NCI-H146 treated with DMSO at 0.1 percent for 48 hours (cell line): Measurements from ENCODE around the gene FXR2.
"Not testable (repeated sequence)": the region's sequence is repeated elsewhere in the genome, so short reads cannot be mapped to it uniquely, and the experiment has no call there.

Source experiments
- DNase-seq: peaks from one replicate; lab custom pipeline; 2025; ENCODE audit not compliant: unreplicated experiment; lab: John Stamatoyannopoulos, UW

Gene FXR2

GRCh38 chr17:7614425-7615264 is at the start of gene FXR2:
Gene FXR2 (minus strand): TSS chr17:7614897. CDS start chr17:7614532, 365 bp downstream.
- peak; percentile 100 for DNase-seq

GRCh38 chr17:7656958-7657609 is 42.4 kb upstream of the FXR2 start:
- DNase-seq = no peak

GRCh38 chr17:7655541-7655840 is 40.8 kb upstream of the FXR2 start:
- no peak for DNase-seq

- DNase-seq = no peak
These were observed 40.3 kb upstream of the FXR2 start for GRCh38 chr17:7654832-7655540.

GRCh38 chr17:7652388-7653356 is 38.0 kb upstream of the FXR2 start:
- DNase-seq = no peak

- DNase-seq = no peak
These were observed 37.1 kb upstream of the FXR2 start for GRCh38 chr17:7651665-7652387.

- no peak for DNase-seq
These were observed 36.5 kb upstream of the FXR2 start for GRCh38 chr17:7651097-7651664.

- DNase-seq = peak; percentile 66
These were observed 35.9 kb upstream of the FXR2 start, which contains the start of gene ATP1B2 for GRCh38 chr17:7650509-7651096. Gene ATP1B2 (plus strand): TSS chr17:7650926. CDS start chr17:7651519, 593 bp downstream.

- DNase-seq = no peak
These were observed 32.3 kb upstream of the FXR2 start for GRCh38 chr17:7647018-7647417.

- DNase-seq = no peak
These were observed 31.8 kb upstream of the FXR2 start for GRCh38 chr17:7646457-7646856.

- no peak for DNase-seq
These were observed 30.1 kb upstream of the FXR2 start for GRCh38 chr17:7644775-7645174.

- not testable (repeated sequence) for DNase-seq
These were observed 26.9 kb upstream of the FXR2 start for GRCh38 chr17:7641635-7642034.

GRCh38 chr17:7640783-7641182 is 26.1 kb upstream of the FXR2 start:
- no peak for DNase-seq

- DNase-seq = no peak
These were observed 21.5 kb upstream of the FXR2 start for GRCh38 chr17:7636163-7636562.

GRCh38 chr17:7634384-7634783 is 19.7 kb upstream of the FXR2 start:
- peak; percentile 37 for DNase-seq

GRCh38 chr17:7633093-7633492 is 18.4 kb upstream of the FXR2 start:
- no peak for DNase-seq

GRCh38 chr17:7632492-7632894 is 17.8 kb upstream of the FXR2 start:
- peak; percentile 20 for DNase-seq

- DNase-seq = no peak
These were observed 17.0 kb upstream of the FXR2 start for GRCh38 chr17:7631398-7632380.
